Coronary artery (tissue), 2 donors: ENCODE data around the gene KLF7.

ENCODE experiments used
- DNase-seq: peaks from one replicate; pipeline ENCODE4 v3.0.0-alpha.2; 2017; ENCODE audit warnings: low spot score
- H3K27ac ChIP-seq, 2 donors: fragments of 200-600 bp; sonication (generic); one replicate each; pipeline ENCODE4 v1.5.1; 2016 to 2019
- H3K4me3 ChIP-seq: fragments of 200-600 bp; sonication (generic); 2 replicates; pipeline ENCODE4 v1.5.1; 2016; ENCODE audit warnings: mild to moderate bottlenecking, moderate library complexity
- TF ChIP-seq, protein P1 (sequence below): fragments of 200-600 bp; sonication (generic); IDR thresholded peaks from one replicate; pipeline ENCODE4 v1.5.1; 2019; ENCODE audit warnings: antibody characterized with exemption

KLF7 gene

GRCh38 chr2:207135340-207135739 lies 30.4 kb downstream of the KLF7 start:
- TF ChIP-seq, protein P1, sequence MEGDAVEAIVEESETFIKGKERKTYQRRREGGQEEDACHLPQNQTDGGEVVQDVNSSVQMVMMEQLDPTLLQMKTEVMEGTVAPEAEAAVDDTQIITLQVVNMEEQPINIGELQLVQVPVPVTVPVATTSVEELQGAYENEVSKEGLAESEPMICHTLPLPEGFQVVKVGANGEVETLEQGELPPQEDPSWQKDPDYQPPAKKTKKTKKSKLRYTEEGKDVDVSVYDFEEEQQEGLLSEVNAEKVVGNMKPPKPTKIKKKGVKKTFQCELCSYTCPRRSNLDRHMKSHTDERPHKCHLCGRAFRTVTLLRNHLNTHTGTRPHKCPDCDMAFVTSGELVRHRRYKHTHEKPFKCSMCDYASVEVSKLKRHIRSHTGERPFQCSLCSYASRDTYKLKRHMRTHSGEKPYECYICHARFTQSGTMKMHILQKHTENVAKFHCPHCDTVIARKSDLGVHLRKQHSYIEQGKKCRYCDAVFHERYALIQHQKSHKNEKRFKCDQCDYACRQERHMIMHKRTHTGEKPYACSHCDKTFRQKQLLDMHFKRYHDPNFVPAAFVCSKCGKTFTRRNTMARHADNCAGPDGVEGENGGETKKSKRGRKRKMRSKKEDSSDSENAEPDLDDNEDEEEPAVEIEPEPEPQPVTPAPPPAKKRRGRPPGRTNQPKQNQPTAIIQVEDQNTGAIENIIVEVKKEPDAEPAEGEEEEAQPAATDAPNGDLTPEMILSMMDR, result no peak
- H3K27ac ChIP-seq, result peak overlapping the region; percentile 3 to 28
- H3K4me3 ChIP-seq, result no peak overlapping the region
- DNase-seq, result no peak

DNA sequence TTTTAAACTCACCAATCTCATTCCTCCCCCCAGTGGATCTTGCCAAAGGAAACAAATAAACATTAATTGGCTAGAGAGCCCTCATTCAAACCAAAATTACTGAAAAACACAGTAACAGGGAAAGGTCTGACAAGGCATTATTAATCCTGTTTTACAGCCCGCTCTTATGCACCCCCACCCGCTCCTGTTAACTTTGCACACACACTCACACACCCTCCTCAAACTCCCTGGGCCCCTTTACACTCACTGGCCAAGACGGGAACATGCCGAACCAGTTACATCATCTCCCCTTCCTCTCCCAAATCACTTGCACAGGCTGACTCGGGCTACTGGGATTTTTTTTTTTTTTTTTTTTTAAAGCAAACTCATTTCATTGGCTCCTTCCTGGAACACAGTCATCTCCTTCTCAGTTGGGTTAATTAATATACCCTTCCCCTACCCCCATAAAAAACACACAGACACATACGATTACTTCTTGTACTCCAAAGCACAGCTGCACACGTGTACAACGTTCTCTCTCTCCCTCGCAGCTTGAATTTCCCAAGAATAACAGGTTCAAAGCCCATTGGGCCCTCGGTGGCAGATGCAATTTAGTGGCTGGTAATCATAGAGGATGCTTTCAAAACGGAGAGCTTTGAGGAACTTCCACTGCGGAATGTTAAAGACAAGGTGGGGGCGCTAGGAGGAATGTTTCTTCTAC lies 31.8 kb downstream of the KLF7 start:
- H3K27ac ChIP-seq, result peak overlapping the region; percentile 79 to 88
- TF ChIP-seq, protein P1, result no peak
- peak overlapping the region; percentile 48 for H3K4me3 ChIP-seq
- DNase-seq, result peak; percentile 89

DNA sequence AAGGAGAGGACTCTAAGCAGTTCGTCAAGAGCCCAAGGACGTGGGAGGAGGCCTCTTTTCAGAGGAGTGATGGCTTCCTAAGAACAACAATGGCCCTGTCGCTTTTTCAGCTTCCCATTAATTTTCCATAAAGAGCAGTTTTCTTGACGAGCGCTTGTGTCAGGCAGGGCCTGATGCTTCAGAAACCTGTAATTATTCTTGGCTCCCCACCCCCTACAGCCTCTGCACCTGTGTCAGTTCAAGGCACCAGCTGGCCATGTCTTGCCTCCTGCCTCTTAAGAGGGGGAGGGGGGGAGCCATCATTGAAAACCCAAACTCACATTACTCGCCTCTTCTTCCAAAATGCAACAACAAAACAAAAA lies 32.3 kb downstream of the KLF7 start:
- no peak for DNase-seq
- H3K4me3 ChIP-seq, result peak overlapping the region; percentile 42
- peak overlapping the region; percentile 79 to 85 for H3K27ac ChIP-seq
- TF ChIP-seq, protein P1, result no peak

GRCh38 chr2:207132019-207132418 lies 33.7 kb downstream of the KLF7 start:
- TF ChIP-seq, protein P1, result no peak
- DNase-seq, result no peak
- Histone ChIP-seq H3K4me3 (no peak overlapping the region), H3K27ac (peak overlapping the region; percentile 51 to 85)

DNA sequence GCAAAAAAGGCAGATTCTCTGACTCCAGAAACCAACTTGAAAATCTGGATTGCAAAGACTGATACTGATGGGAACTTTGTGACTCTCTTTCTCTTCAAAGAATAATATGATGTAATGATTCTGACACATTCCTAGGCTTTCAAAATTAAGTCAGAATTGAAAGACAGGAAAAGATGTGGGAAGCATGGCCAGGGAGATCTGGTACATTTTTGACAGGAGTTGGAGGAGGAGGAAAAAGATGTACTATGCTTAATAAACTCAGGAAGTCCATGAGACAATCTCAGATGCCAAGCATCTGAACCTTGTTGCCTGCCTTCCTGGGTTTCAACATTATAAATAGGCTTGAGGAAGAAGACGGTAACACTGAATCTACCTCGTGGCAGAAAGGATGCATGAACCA lies 34.2 kb downstream of the KLF7 start:
- Histone ChIP-seq H3K27ac (peak overlapping the region; percentile 51 to 85), H3K4me3 (no peak overlapping the region)
- DNase-seq, result no peak
- TF ChIP-seq, protein P1, result no peak

- TF ChIP-seq, protein P1, result no peak
- no peak for DNase-seq
- H3K27ac ChIP-seq, result peak overlapping the region; percentile 51 to 85
- no peak overlapping the region for H3K4me3 ChIP-seq
These were observed 34.7 kb downstream of the KLF7 start for GRCh38 chr2:207130958-207131521.

GRCh38 chr2:207129821-207130220 lies 35.9 kb downstream of the KLF7 start:
- H3K27ac ChIP-seq, result no peak overlapping the region
- H3K4me3 ChIP-seq, result no peak overlapping the region
- TF ChIP-seq, protein P1, result no peak
- no peak for DNase-seq
